Neural cell (in vitro differentiated cells): ENCODE results near the gene RASL11A. TPM values are rescaled to one million over a fixed set of nuclear protein-coding genes. Genes with fewer than 3 reads are reported as not detected.

ENCODE experiments used
- H2AFZ ChIP-seq: fragments of 200-600, 300-800 bp; sonication (generic), shearing (Covaris generic); 2 replicates; pipeline ENCODE4 v1.6.0; 2014; ENCODE audit warnings: low read depth, mild to moderate bottlenecking, antibody characterized with exemption, low read length, moderate library complexity
- H3F3A ChIP-seq: fragments of 200-600 bp; shearing (Covaris generic); 2 replicates; pipeline ENCODE4 v1.6.1; 2016; ENCODE audit warnings: mild to moderate bottlenecking, moderate library complexity, mixed read lengths, antibody characterized with exemption, low read length; ENCODE audit not compliant: insufficient read depth, poor library complexity, severe bottlenecking
- H3K27ac ChIP-seq: fragments of 200-600, 300-800 bp; sonication (generic), shearing (Covaris generic); 2 replicates; pipeline ENCODE4 v1.5.1; 2014; ENCODE audit warnings: mild to moderate bottlenecking, low read length, moderate library complexity
- H3K27me3 ChIP-seq: fragments of 300-800, 200-600 bp; sonication (generic), shearing (Covaris generic); 2 replicates; pipeline ENCODE4 v1.6.0; 2014; ENCODE audit warnings: mild to moderate bottlenecking, low read depth, low read length, moderate library complexity; ENCODE audit not compliant: insufficient read depth
- H3K36me3 ChIP-seq: fragments of 300-800, 200-600 bp; sonication (generic), shearing (Covaris generic); 2 replicates; pipeline ENCODE4 v1.5.1; 2014; ENCODE audit warnings: mild to moderate bottlenecking, antibody characterized with exemption, low read length, moderate library complexity; ENCODE audit not compliant: insufficient read depth
- H3K4me2 ChIP-seq: fragments of 300-800, 200-600 bp; sonication (generic), shearing (Covaris generic); 2 replicates; pipeline ENCODE4 v1.6.0; 2014; ENCODE audit warnings: mild to moderate bottlenecking, low read length
- H3K4me3 ChIP-seq: fragments of 300-800, 200-600 bp; sonication (generic), shearing (Covaris generic); 2 replicates; pipeline ENCODE4 v1.5.1; 2014; ENCODE audit warnings: mild to moderate bottlenecking, low read length, moderate library complexity
- H3K79me2 ChIP-seq: fragments of 200-600 bp; shearing (Covaris generic); replicated peaks from 2 replicates; pipeline ENCODE4 v1.6.0; 2014; ENCODE audit warnings: mild to moderate bottlenecking, low read length, moderate library complexity; ENCODE audit not compliant: insufficient read depth
- H3K9ac ChIP-seq: fragments of 300-800, 200-600 bp; sonication (generic), shearing (Covaris generic); 2 replicates; pipeline ENCODE4 v1.6.1; 2016; ENCODE audit warnings: mild to moderate bottlenecking, low read length, mixed read lengths
- H3K9me2 ChIP-seq: fragments of 200-600 bp; shearing (Covaris generic); 2 replicates; pipeline ENCODE4 v1.6.1; 2016; ENCODE audit warnings: mild to moderate bottlenecking, low read length, mixed read lengths; ENCODE audit not compliant: insufficient read depth
- H3K9me3 ChIP-seq: fragments of 200-600, 300-800 bp; sonication (generic), shearing (Covaris generic); 2 replicates; pipeline ENCODE4 v1.6.1; 2016; ENCODE audit warnings: mild to moderate bottlenecking, mixed run types, low read length, moderate library complexity, mixed read lengths
- H4K20me1 ChIP-seq: fragments of 200-600 bp; shearing (Covaris generic); 2 replicates; pipeline ENCODE4 v1.6.1; 2016; ENCODE audit warnings: mild to moderate bottlenecking, mixed run types; ENCODE audit not compliant: insufficient read depth
- CTCF ChIP-seq: fragments of 450-650 bp; IDR thresholded peaks from 2 replicates; pipeline ENCODE4 v1.5.1; 2014; ENCODE audit warnings: antibody characterized with exemption, mild to moderate bottlenecking, moderate library complexity; ENCODE audit not compliant: poor library complexity, severe bottlenecking
- EP300 ChIP-seq: fragments of 450-650 bp; conservative IDR thresholded peaks from 2 replicates; pipeline ENCODE4 v1.6.1; 2014; ENCODE audit warnings: antibody characterized with exemption, mild to moderate bottlenecking, moderate library complexity; ENCODE audit not compliant: poor library complexity, severe bottlenecking
- EZH2 ChIP-seq: fragments of 200-600, 300-800 bp; shearing (Covaris generic), sonication (generic); IDR thresholded peaks from 2 replicates; pipeline ENCODE4 v1.6.1; 2014; ENCODE audit warnings: antibody characterized with exemption, low read length, borderline replicate concordance, mild to moderate bottlenecking; ENCODE audit not compliant: insufficient read depth, poor library complexity, severe bottlenecking
- MXI1 ChIP-seq: fragments of 450-650 bp; conservative IDR thresholded peaks from 2 replicates; pipeline ENCODE4 v1.6.1; 2014; ENCODE audit warnings: antibody characterized with exemption, mild to moderate bottlenecking; ENCODE audit not compliant: poor library complexity, severe bottlenecking
- POLR2AphosphoS5 ChIP-seq: IDR thresholded peaks from 2 replicates; pipeline ENCODE4 v1.6.1; 2012
- RAD21 ChIP-seq: fragments of 450-650 bp; conservative IDR thresholded peaks from 2 replicates; pipeline ENCODE4 v1.6.1; 2014; ENCODE audit warnings: antibody characterized with exemption, mild to moderate bottlenecking, moderate library complexity
- REST ChIP-seq: IDR thresholded peaks from 2 replicates; pipeline ENCODE4 v1.6.1; 2012; ENCODE audit warnings: borderline replicate concordance
- SMC3 ChIP-seq: fragments of 450-650 bp; conservative IDR thresholded peaks from 2 replicates; pipeline ENCODE4 v1.6.1; 2014; ENCODE audit warnings: antibody characterized with exemption, mild to moderate bottlenecking, moderate library complexity; ENCODE audit not compliant: poor library complexity
- TAF1 ChIP-seq: IDR thresholded peaks from 2 replicates; pipeline ENCODE4 v1.6.1; 2012; ENCODE audit warnings: low read depth
- polyA plus RNA-seq: library from polyadenylated mRNA; depleted of rRNA; stranded (reverse); fragments of >200 nt; gene quantifications from 2 replicates; pipeline ENCODE4 v1.2.3, GENCODE V29; 2014

The RASL11A gene
- polyA plus RNA-seq, 1 donor from 2014 or later: 1.7 TPM

- Histone ChIP-seq H3K9me2 (no peaks in the 10 kb centered on the region), H3K4me2 (no peak overlapping the region), H4K20me1 (no peaks in the 10 kb centered on the region), H3K36me3 (no peaks in the 10 kb centered on the region), H3K27ac (no peak overlapping the region), H3K9me3 (no peaks in the 10 kb centered on the region), H3K27me3 (no peaks in the 10 kb centered on the region), H2AFZ (no peak overlapping the region), H3K79me2 (no peaks in the 10 kb centered on the region), H3F3A (no peaks in the 10 kb centered on the region), H3K4me3 (no peak overlapping the region), H3K9ac (no peak overlapping the region)
- TF ChIP-seq TAF1 (no peak), MXI1 (no peak), CTCF (no peak), POLR2AphosphoS5 (no peak), EZH2 (no peak), EP300 (no peak), RAD21 (no peak), SMC3 (no peak)
These were observed 5.6 kb downstream of the RASL11A start for GRCh38 chr13:27276188-27276587.

GRCh38 chr13:27279506-27279905 is 8.9 kb downstream of the RASL11A start:
- no peaks in the 10 kb centered on the region for H3K27me3 ChIP-seq
- no peak overlapping the region for H2AFZ ChIP-seq
- H3K4me3 ChIP-seq: no peak overlapping the region
- no peak overlapping the region for H3K27ac ChIP-seq
- H4K20me1 ChIP-seq: no peaks in the 10 kb centered on the region
- H3K9me3 ChIP-seq: no peaks in the 10 kb centered on the region
- H3K9ac ChIP-seq: no peak overlapping the region
- H3K9me2 ChIP-seq: no peaks in the 10 kb centered on the region
- H3K4me2 ChIP-seq: no peak overlapping the region
- no peaks in the 10 kb centered on the region for H3K79me2 ChIP-seq
- no peak for TF ChIP-seq RAD21
- no peaks in the 10 kb centered on the region for H3K36me3 ChIP-seq
- no peaks in the 10 kb centered on the region for H3F3A ChIP-seq

GRCh38 chr13:27280009-27280656 is 9.5 kb downstream of the RASL11A start:
- Histone ChIP-seq H3K4me3 (no peak overlapping the region), H3K4me2 (no peak overlapping the region), H3K9ac (no peak overlapping the region), H3F3A (no peaks in the 10 kb centered on the region), H3K9me2 (no peaks in the 10 kb centered on the region), H2AFZ (no peak overlapping the region), H3K36me3 (no peaks in the 10 kb centered on the region), H4K20me1 (no peaks in the 10 kb centered on the region), H3K79me2 (no peaks in the 10 kb centered on the region), H3K9me3 (no peaks in the 10 kb centered on the region), H3K27me3 (no peaks in the 10 kb centered on the region), H3K27ac (no peak overlapping the region)
- no peak for TF ChIP-seq EZH2
- TF ChIP-seq REST: no peak
